GM23338 (cell line): ENCODE data around the gene LRIG1. TPM values are rescaled to one million over a fixed set of nuclear protein-coding genes. Genes with fewer than 3 reads are reported as not detected.

ENCODE experiments used
- ATAC-seq: fragments of 200-7000 bp; cut with Tn5 transposase; 3 replicates; pipeline ENCODE4 v1.9.1; 2020
- DNase-seq: peaks from one replicate; pipeline ENCODE4 v3.0.0-alpha.2; 2015; ENCODE audit warnings: low spot score
- H2AFZ ChIP-seq: fragments of 200-600 bp; sonication (generic); 2 replicates; pipeline ENCODE4 v1.8.0; 2016; ENCODE audit warnings: antibody characterized with exemption, mild to moderate bottlenecking, moderate library complexity
- H3F3A ChIP-seq: fragments of 200-600 bp; sonication (generic); replicated peaks from 2 replicates; pipeline ENCODE4 v1.8.0; 2017; ENCODE audit warnings: antibody characterized with exemption, mixed run types, low read depth
- H3K27ac ChIP-seq: fragments of 200-600 bp; sonication (generic); 2 replicates; pipeline ENCODE4 v1.6.1; 2016; ENCODE audit warnings: low read depth
- H3K27me3 ChIP-seq: fragments of 200-600 bp; sonication (generic); 2 replicates; pipeline ENCODE4 v1.8.0; 2016; ENCODE audit warnings: mild to moderate bottlenecking, mixed run types, moderate library complexity; ENCODE audit not compliant: insufficient read depth
- H3K36me3 ChIP-seq: fragments of 200-600 bp; sonication (generic); 2 replicates; pipeline ENCODE4 v1.8.0; 2016; ENCODE audit warnings: mild to moderate bottlenecking; ENCODE audit not compliant: insufficient read depth
- H3K4me1 ChIP-seq: fragments of 200-600 bp; sonication (generic); 2 replicates; pipeline ENCODE4 v1.8.0; 2016; ENCODE audit warnings: mild to moderate bottlenecking, moderate library complexity; ENCODE audit not compliant: insufficient read depth
- H3K4me2 ChIP-seq: fragments of 200-600 bp; sonication (generic); 2 replicates; pipeline ENCODE4 v1.7.1; 2017; ENCODE audit warnings: mixed run types
- H3K4me3 ChIP-seq: fragments of 200-600 bp; sonication (generic); 2 replicates; pipeline ENCODE4 v1.6.1; 2016; ENCODE audit warnings: mixed run types
- H3K79me2 ChIP-seq: fragments of 200-600 bp; sonication (generic); replicated peaks from 2 replicates; pipeline ENCODE4 v1.8.0; 2017; ENCODE audit warnings: mild to moderate bottlenecking; ENCODE audit not compliant: insufficient read depth
- H3K9me2 ChIP-seq: fragments of 200-600 bp; sonication (generic); 2 replicates; pipeline ENCODE4 v1.8.0; 2017; ENCODE audit not compliant: insufficient read depth
- H4K20me1 ChIP-seq: fragments of 200-600 bp; sonication (generic); replicated peaks from 2 replicates; pipeline ENCODE4 v1.8.0; 2017; ENCODE audit warnings: mild to moderate bottlenecking; ENCODE audit not compliant: insufficient read depth
- H3K27ac Mint-ChIP-seq: 2 replicates; pipeline ENCODE4 v1.8.0; 2020; ENCODE audit warnings: inconsistent platforms, mild to moderate bottlenecking, moderate library complexity, mixed read lengths
- H3K27me3 Mint-ChIP-seq: 3 replicates; pipeline ENCODE4 v1.8.0; 2022; ENCODE audit warnings: low read depth, mild to moderate bottlenecking, moderate library complexity, mixed read lengths, inconsistent platforms; ENCODE audit not compliant: insufficient read depth, poor library complexity
- H3K36me3 Mint-ChIP-seq: 3 replicates; pipeline ENCODE4 v1.8.0; 2021; ENCODE audit warnings: low read depth, mild to moderate bottlenecking, inconsistent platforms, moderate library complexity, mixed read lengths
- H3K4me1 Mint-ChIP-seq: 3 replicates; pipeline ENCODE4 v1.8.0; 2020; ENCODE audit warnings: mild to moderate bottlenecking, inconsistent platforms, mixed read lengths
- H3K4me3 Mint-ChIP-seq: 3 replicates; pipeline ENCODE4 v1.8.0; 2021; ENCODE audit warnings: moderate library complexity, mild to moderate bottlenecking, inconsistent platforms, mixed read lengths
- H3K9me3 Mint-ChIP-seq: 3 replicates; pipeline ENCODE4 v1.8.0; 2020; ENCODE audit warnings: moderate library complexity, mild to moderate bottlenecking, inconsistent platforms, mixed read lengths
- CREB1 ChIP-seq: fragments of 250-450 bp; sonication (Bioruptor Pico); IDR thresholded peaks from 2 replicates; pipeline ENCODE4 v1.5.0; 2020; ENCODE audit warnings: low read depth, mild to moderate bottlenecking, moderate library complexity
- ETS1 ChIP-seq: IDR thresholded peaks from 2 replicates; pipeline ENCODE4 v1.6.1; 2016; ENCODE audit warnings: antibody characterized with exemption
- JUNB ChIP-seq: IDR thresholded peaks from one replicate; pipeline ENCODE4 v1.6.1; 2016; ENCODE audit warnings: antibody characterized with exemption; ENCODE audit not compliant: unreplicated experiment
- NANOG ChIP-seq: IDR thresholded peaks from 2 replicates; pipeline ENCODE4 v1.6.1; 2016; ENCODE audit warnings: antibody characterized with exemption, borderline replicate concordance
- POLR2AphosphoS5 ChIP-seq: IDR thresholded peaks from 2 replicates; pipeline ENCODE4 v1.6.1; 2016; ENCODE audit warnings: antibody characterized with exemption, low read depth
- STAT1 ChIP-seq: IDR thresholded peaks from one replicate; pipeline ENCODE4 v1.6.1; 2016; ENCODE audit warnings: antibody characterized with exemption; ENCODE audit not compliant: unreplicated experiment
- ZNF114 ChIP-seq: fragments of 250-450 bp; sonication (Bioruptor Pico); IDR thresholded peaks from 2 replicates; pipeline ENCODE4 v1.5.0; 2020; ENCODE audit warnings: mild to moderate bottlenecking, moderate library complexity
- ZNF331 ChIP-seq: fragments of 250-450 bp; sonication (Bioruptor Pico); IDR thresholded peaks from 2 replicates; pipeline ENCODE4 v1.5.0; 2020; ENCODE audit warnings: low read depth, mild to moderate bottlenecking, moderate library complexity
- polyA plus RNA-seq: library from polyadenylated mRNA; unstranded; fragments of >200 nt; fragmentation: Nextera tagmentation; extraction: Ambion mirVana; gene quantifications from 2 replicates; pipeline ENCODE4 v1.2.1, GENCODE V29; 2016
- total RNA-seq: library from RNA; depleted of rRNA; stranded (reverse); fragments of >200 nt; shearing (Covaris generic); gene quantifications from 2 replicates; pipeline ENCODE4 v1.2.3, GENCODE V29; 2014
- TF ChIP-seq, protein P1 (sequence below): fragments of 250-450 bp; sonication (Bioruptor Pico); IDR thresholded peaks from 2 replicates; pipeline ENCODE4 v1.5.0; 2020; ENCODE audit warnings: mild to moderate bottlenecking, moderate library complexity

Gene LRIG1
- total and polyA plus RNA-seq, 2 experiments from 2014 or later, result 40.0 to 134 TPM

DNA sequence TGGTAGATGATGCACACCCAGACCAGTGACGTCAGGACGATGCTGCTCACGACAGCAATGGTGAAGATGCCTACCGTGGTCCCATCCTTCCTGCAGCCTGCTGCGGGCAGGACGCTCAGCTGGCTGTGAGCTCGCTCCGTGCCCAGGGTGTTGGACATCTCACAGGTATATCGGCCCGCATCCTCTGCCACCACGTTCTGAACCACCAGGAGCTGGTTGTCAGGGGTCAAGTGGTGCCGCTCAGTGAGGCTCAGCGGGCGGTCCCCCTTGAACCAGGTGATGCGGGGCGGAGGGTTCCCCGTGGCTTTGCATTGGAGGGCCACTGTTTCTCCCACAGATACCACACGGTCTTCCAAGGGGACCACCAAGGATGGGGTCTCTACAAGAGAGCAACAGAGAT is 117.8 kb downstream of the LRIG1 start (continued):
- TF ChIP-seq, protein P1, sequence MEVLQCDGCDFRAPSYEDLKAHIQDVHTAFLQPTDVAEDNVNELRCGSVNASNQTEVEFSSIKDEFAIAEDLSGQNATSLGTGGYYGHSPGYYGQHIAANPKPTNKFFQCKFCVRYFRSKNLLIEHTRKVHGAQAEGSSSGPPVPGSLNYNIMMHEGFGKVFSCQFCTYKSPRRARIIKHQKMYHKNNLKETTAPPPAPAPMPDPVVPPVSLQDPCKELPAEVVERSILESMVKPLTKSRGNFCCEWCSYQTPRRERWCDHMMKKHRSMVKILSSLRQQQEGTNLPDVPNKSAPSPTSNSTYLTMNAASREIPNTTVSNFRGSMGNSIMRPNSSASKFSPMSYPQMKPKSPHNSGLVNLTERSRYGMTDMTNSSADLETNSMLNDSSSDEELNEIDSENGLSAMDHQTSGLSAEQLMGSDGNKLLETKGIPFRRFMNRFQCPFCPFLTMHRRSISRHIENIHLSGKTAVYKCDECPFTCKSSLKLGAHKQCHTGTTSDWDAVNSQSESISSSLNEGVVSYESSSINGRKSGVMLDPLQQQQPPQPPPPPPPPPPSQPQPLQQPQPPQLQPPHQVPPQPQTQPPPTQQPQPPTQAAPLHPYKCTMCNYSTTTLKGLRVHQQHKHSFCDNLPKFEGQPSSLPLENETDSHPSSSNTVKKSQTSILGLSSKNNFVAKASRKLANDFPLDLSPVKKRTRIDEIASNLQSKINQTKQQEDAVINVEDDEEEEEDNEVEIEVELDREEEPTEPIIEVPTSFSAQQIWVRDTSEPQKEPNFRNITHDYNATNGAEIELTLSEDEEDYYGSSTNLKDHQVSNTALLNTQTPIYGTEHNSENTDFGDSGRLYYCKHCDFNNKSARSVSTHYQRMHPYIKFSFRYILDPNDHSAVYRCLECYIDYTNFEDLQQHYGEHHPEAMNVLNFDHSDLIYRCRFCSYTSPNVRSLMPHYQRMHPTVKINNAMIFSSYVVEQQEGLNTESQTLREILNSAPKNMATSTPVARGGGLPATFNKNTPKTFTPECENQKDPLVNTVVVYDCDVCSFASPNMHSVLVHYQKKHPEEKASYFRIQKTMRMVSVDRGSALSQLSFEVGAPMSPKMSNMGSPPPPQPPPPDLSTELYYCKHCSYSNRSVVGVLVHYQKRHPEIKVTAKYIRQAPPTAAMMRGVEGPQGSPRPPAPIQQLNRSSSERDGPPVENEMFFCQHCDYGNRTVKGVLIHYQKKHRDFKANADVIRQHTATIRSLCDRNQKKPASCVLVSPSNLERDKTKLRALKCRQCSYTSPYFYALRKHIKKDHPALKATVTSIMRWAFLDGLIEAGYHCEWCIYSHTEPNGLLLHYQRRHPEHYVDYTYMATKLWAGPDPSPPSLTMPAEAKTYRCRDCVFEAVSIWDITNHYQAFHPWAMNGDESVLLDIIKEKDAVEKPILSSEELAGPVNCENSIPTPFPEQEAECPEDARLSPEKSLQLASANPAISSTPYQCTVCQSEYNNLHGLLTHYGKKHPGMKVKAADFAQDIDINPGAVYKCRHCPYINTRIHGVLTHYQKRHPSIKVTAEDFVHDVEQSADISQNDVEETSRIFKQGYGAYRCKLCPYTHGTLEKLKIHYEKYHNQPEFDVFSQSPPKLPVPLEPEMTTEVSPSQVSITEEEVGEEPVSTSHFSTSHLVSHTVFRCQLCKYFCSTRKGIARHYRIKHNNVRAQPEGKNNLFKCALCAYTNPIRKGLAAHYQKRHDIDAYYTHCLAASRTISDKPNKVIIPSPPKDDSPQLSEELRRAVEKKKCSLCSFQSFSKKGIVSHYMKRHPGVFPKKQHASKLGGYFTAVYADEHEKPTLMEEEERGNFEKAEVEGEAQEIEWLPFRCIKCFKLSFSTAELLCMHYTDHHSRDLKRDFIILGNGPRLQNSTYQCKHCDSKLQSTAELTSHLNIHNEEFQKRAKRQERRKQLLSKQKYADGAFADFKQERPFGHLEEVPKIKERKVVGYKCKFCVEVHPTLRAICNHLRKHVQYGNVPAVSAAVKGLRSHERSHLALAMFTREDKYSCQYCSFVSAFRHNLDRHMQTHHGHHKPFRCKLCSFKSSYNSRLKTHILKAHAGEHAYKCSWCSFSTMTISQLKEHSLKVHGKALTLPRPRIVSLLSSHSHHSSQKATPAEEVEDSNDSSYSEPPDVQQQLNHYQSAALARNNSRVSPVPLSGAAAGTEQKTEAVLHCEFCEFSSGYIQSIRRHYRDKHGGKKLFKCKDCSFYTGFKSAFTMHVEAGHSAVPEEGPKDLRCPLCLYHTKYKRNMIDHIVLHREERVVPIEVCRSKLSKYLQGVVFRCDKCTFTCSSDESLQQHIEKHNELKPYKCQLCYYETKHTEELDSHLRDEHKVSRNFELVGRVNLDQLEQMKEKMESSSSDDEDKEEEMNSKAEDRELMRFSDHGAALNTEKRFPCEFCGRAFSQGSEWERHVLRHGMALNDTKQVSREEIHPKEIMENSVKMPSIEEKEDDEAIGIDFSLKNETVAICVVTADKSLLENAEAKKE (CRISPR knock-in tag), result no peak
- TF ChIP-seq ETS1, result no peak
- TF ChIP-seq ZNF331 (CRISPR knock-in tag), result no peak
- no peak for TF ChIP-seq STAT1
- no peak for TF ChIP-seq POLR2AphosphoS5
- no peak for TF ChIP-seq ZNF114 (CRISPR knock-in tag)
- no peak for TF ChIP-seq CREB1

GRCh38 chr3:66382142-66382541 is 118.7 kb downstream of the LRIG1 start:
- Mint-ChIP-seq H3K4me1 (peaks cover 9% of the 10 kb centered on the region), H3K27ac (no peak overlapping the region; the same call in 1 of the 2 replicates), H3K4me3 (no peak overlapping the region), H3K27me3 (peaks cover 19% of the 10 kb centered on the region), H3K9me3 (no peaks in the 10 kb centered on the region), H3K36me3 (peaks cover 99% of the 10 kb centered on the region)
- Histone ChIP-seq H3K4me1 (no peaks in the 10 kb centered on the region), H3F3A (peaks cover 7% of the 10 kb centered on the region), H4K20me1 (peaks cover 11% of the 10 kb centered on the region), H2AFZ (no peak overlapping the region), H3K4me2 (no peak overlapping the region), H3K9me2 (no peaks in the 10 kb centered on the region), H3K79me2 (peaks cover 4% of the 10 kb centered on the region; the same call in 1 of the 2 replicates), H3K36me3 (peaks cover 50% of the 10 kb centered on the region), H3K4me3 (no peak overlapping the region), H3K27me3 (no peaks in the 10 kb centered on the region), H3K27ac (no peak overlapping the region)
- DNase-seq, result no peak
- ATAC-seq, result no peak
- TF ChIP-seq STAT1 (no peak), JUNB (no peak), NANOG (no peak)
